C4-2B (cell line): ENCODE results near the gene MTR.

Source experiments
- H3K27ac ChIP-seq: fragments of 450-650 bp; 2 replicates; pipeline ENCODE4 v1.5.1; 2017
- ZFX ChIP-seq: fragments of 450-650 bp; IDR thresholded peaks from 2 replicates; pipeline ENCODE4 v1.6.1; 2017
- TF ChIP-seq, protein P1 (sequence below): fragments of 450-650 bp; conservative IDR thresholded peaks from 2 replicates; pipeline ENCODE4 v1.5.1; 2017; ENCODE audit warnings: mild to moderate bottlenecking

MTR gene

GRCh38 chr1:236809148-236809547 is 14.1 kb downstream of the MTR start:
- no peak overlapping the region for H3K27ac ChIP-seq
- TF ChIP-seq ZFX, result no peak
- TF ChIP-seq, protein P1, sequence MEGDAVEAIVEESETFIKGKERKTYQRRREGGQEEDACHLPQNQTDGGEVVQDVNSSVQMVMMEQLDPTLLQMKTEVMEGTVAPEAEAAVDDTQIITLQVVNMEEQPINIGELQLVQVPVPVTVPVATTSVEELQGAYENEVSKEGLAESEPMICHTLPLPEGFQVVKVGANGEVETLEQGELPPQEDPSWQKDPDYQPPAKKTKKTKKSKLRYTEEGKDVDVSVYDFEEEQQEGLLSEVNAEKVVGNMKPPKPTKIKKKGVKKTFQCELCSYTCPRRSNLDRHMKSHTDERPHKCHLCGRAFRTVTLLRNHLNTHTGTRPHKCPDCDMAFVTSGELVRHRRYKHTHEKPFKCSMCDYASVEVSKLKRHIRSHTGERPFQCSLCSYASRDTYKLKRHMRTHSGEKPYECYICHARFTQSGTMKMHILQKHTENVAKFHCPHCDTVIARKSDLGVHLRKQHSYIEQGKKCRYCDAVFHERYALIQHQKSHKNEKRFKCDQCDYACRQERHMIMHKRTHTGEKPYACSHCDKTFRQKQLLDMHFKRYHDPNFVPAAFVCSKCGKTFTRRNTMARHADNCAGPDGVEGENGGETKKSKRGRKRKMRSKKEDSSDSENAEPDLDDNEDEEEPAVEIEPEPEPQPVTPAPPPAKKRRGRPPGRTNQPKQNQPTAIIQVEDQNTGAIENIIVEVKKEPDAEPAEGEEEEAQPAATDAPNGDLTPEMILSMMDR, result no peak

DNA sequence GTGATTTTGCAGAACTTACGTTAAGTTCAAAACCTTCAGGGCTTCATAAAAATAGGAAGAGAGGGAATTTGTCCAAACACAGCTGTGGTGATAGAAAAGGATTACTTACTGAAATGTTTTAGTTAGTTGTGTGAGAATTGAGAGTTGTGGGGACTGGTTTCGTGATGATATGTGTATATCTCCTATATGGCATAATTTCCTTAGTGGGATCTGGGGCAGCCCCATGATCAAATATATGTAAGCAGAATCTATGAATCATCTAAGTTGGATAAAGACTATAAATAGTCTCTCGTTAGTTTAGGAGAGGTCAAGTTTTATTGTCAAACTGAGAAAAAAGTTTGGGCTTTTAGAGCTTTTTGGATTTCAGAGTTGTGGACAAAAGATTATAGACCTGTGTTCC is 14.9 kb downstream of the MTR start:
- no peak overlapping the region for H3K27ac ChIP-seq
- no peak for TF ChIP-seq ZFX
- TF ChIP-seq, protein P1, result no peak

DNA sequence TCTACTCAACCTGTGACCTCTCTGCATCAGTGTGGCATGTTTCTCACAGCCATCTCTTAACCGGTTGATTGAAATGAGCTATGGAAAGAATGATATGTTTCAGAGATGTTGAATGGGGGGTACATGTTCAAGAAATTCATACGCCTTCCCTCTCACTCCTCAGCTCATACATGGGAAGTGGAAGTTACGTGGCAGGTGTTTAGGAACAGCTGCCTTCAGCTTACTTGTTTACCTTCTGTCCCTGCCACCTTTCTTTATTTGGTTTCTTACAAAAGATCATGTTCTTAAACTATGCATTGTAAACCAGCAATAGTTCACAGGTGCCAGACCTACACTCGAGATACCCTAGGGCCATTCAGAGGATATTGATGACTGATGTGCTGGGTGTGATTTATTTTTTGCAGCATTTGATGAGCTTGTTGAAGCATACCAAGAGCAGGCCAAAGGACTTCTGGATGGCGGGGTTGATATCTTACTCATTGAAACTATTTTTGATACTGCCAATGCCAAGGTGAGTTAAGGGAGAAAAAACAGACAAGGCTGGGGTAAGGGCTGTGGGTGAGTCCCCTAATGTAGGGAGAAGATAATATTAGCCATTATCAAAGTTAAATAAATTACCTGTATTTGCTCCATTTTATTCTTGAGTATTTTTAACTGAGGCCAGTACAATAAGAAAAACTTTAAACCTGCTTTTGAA is 17.4 kb downstream of the MTR start:
- TF ChIP-seq ZFX, result no peak
- TF ChIP-seq, protein P1, result no peak
- no peak overlapping the region for H3K27ac ChIP-seq

GRCh38 chr1:236815941-236816340 is 20.8 kb downstream of the MTR start:
- no peak for TF ChIP-seq ZFX
- TF ChIP-seq, protein P1, result no peak
- no peak overlapping the region for H3K27ac ChIP-seq

GRCh38 chr1:236819856-236820255 is 24.8 kb downstream of the MTR start:
- no peak overlapping the region for H3K27ac ChIP-seq
- TF ChIP-seq ZFX, result no peak
- TF ChIP-seq, protein P1, result no peak

GRCh38 chr1:236821091-236821627 is 26.1 kb downstream of the MTR start:
- H3K27ac ChIP-seq, result no peak overlapping the region
- TF ChIP-seq, protein P1, result no peak
- no peak for TF ChIP-seq ZFX

GRCh38 chr1:236823559-236823958 is 28.5 kb downstream of the MTR start:
- TF ChIP-seq, protein P1, result no peak
- no peak for TF ChIP-seq ZFX
- H3K27ac ChIP-seq, result no peak overlapping the region
